ENCODE results near the gene TKTL1.

- TF ChIP-seq CTCF (optimal IDR thresholded peaks at IDR 0.05 in 1 of 3, IDR thresholded peaks at IDR 0.05 in 1 of 3, conservative IDR thresholded peaks at IDR 0.05 in 1 of 3; ENCODE audit: extremely low read depth in 1 of 3, insufficient read depth in 2 of 3, low read length in 3 of 3) (no peak), EZH2 (IDR thresholded peaks at IDR 0.05; ENCODE audit: low read length) (no peak)
These were observed 54.4 kb downstream of the TKTL1 start for GRCh38 chrX:154349979-154350378.
